22Rv1 (cell line): Measurements from ENCODE around the gene PIGZ.

Source experiments
- CTCF ChIP-seq: fragments of 450-650 bp; IDR thresholded peaks from 2 replicates; pipeline ENCODE4 v1.5.1; 2017; ENCODE audit warnings: mild to moderate bottlenecking
- ZFX ChIP-seq: fragments of 450-650 bp; IDR thresholded peaks from 2 replicates; pipeline ENCODE4 v1.6.1; 2017; ENCODE audit warnings: antibody characterized with exemption, borderline replicate concordance

- TF ChIP-seq CTCF = no peak
- TF ChIP-seq ZFX = no peak
These were observed 564 bp upstream of the PIGZ start for GRCh38 chr3:196969134-196969659.
